ENCODE results near the gene CCDC91. TPM values are rescaled to one million over a fixed set of nuclear protein-coding genes. Genes with fewer than 3 reads are reported as not detected.

CCDC91 gene
- total RNA-seq, 1 experiment from 2014 or later = 26.9 TPM

- TF ChIP-seq REST (IDR thresholded peaks at IDR 0.05; ENCODE audit: insufficient read depth in 1 of 2, low read depth in 2 of 2, low read length in 1 of 2) (no peak), TCF7L2 (IDR thresholded peaks at IDR 0.05; ENCODE audit: low read depth, low read length) (no peak), CTCF (IDR thresholded peaks at IDR 0.05) (no peak), POLR2AphosphoS5 (IDR thresholded peaks at IDR 0.05; ENCODE audit: low read depth, low read length) (no peak), SIN3A (IDR thresholded peaks at IDR 0.05; ENCODE audit: borderline replicate concordance, insufficient read depth, low read depth, low read length) (no peak)
- DNase-seq (ENCODE audit: low read depth, low spot score) (no peak), ATAC-seq (no peak)
- intact Hi-C loops (cut with micrococcal nuclease; ENCODE audit: unreplicated experiment) (no loop called here), in situ Hi-C loops (cut with HindIII; ENCODE audit: low pct_unique_long_range_greater_than_20kb, low sequenced_read_pairs) (no loop called here)
- H3K27ac ChIP-seq (ENCODE audit: low read length) = no peak overlapping the region
- H3K4me3 ChIP-seq (ENCODE audit: low read depth in 2 of 2, low read length in 2 of 2) = no peak overlapping the region
- no peaks in the 10 kb centered on the region for H3K36me3 ChIP-seq (ENCODE audit: control insufficient read depth, insufficient read depth, low read length)
- H3K27me3 ChIP-seq (ENCODE audit: control insufficient read depth, insufficient read depth, low read length) = no peaks in the 10 kb centered on the region
- BruUV-seq (replicated peaks) = no TSS peak
- POLR2A ChIA-PET = no interaction called here
- no peaks in the 10 kb centered on the region for H3K9me3 ChIP-seq (ENCODE audit: control insufficient read depth, insufficient read depth, low read depth, low read length)
- H3K4me1 ChIP-seq (ENCODE audit: control insufficient read depth, insufficient read depth, low read length) = no peaks in the 10 kb centered on the region
- CTCF ChIA-PET = no interaction called here
Measured at GRCh38 chr12:28512406-28512805, 322.1 kb downstream of the CCDC91 start.

GRCh38 chr12:28512876-28513275, 322.6 kb downstream of the CCDC91 start:
- no peak for ATAC-seq
- ChIA-PET POLR2A (no interaction called here), CTCF (no interaction called here)
- no peaks in the 10 kb centered on the region for H3K9me3 ChIP-seq (ENCODE audit: control insufficient read depth, insufficient read depth, low read depth, low read length)
- H3K27me3 ChIP-seq (ENCODE audit: control insufficient read depth, insufficient read depth, low read length) = no peaks in the 10 kb centered on the region
- in situ Hi-C loops (cut with HindIII; ENCODE audit: low pct_unique_long_range_greater_than_20kb, low sequenced_read_pairs) = no loop called here
- H3K27ac ChIP-seq (ENCODE audit: low read length) = no peak overlapping the region
- no peak overlapping the region for H3K4me3 ChIP-seq (ENCODE audit: low read depth in 2 of 2, low read length in 2 of 2)
- H3K4me1 ChIP-seq (ENCODE audit: control insufficient read depth, insufficient read depth, low read length) = no peaks in the 10 kb centered on the region
- H3K36me3 ChIP-seq (ENCODE audit: control insufficient read depth, insufficient read depth, low read length) = no peaks in the 10 kb centered on the region
- intact Hi-C loops (cut with micrococcal nuclease; ENCODE audit: unreplicated experiment) = no loop called here
- TF ChIP-seq CTCF (IDR thresholded peaks at IDR 0.05) = no peak
- TF ChIP-seq POLR2AphosphoS5 (IDR thresholded peaks at IDR 0.05; ENCODE audit: low read depth, low read length) = no peak
- no peak for TF ChIP-seq SIN3A (IDR thresholded peaks at IDR 0.05; ENCODE audit: borderline replicate concordance, insufficient read depth, low read depth, low read length)
- TF ChIP-seq REST (IDR thresholded peaks at IDR 0.05; ENCODE audit: insufficient read depth in 1 of 2, low read depth in 2 of 2, low read length in 1 of 2) = no peak
- no peak for TF ChIP-seq TCF7L2 (IDR thresholded peaks at IDR 0.05; ENCODE audit: low read depth, low read length)
- BruUV-seq (replicated peaks) = no TSS peak
- no peak for DNase-seq (ENCODE audit: low read depth, low spot score)
